GM12874 (cell line): Measurements from ENCODE around the gene SEMA5B.

Experiments used
- TF ChIP-seq, protein P1 (sequence below): IDR thresholded peaks from 2 replicates; pipeline ENCODE4 v1.5.1; 2011; ENCODE audit warnings: low read depth, mild to moderate bottlenecking, control low read depth, low read length, moderate library complexity; ENCODE audit not compliant: insufficient read depth

The SEMA5B gene

DNA sequence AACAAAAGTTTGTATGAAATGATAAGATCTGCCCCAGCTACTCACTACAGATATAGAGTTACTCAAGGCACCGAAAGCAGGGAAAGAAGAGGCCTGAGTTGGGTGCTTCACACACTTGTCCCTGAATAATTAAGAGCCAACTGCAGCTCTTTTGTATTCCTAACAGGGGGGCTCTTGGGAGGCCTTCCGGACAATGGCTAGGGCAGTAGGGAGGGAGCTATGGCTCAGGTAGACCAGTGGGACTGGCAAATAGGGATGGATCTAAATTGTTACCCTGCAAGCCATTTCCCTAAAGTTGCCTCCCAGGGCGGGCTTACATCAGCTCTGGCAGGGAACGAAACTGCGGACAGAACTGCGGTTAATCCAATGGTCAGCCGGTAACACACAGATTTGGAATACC is 6.2 kb downstream of the SEMA5B start:
- TF ChIP-seq, protein P1, sequence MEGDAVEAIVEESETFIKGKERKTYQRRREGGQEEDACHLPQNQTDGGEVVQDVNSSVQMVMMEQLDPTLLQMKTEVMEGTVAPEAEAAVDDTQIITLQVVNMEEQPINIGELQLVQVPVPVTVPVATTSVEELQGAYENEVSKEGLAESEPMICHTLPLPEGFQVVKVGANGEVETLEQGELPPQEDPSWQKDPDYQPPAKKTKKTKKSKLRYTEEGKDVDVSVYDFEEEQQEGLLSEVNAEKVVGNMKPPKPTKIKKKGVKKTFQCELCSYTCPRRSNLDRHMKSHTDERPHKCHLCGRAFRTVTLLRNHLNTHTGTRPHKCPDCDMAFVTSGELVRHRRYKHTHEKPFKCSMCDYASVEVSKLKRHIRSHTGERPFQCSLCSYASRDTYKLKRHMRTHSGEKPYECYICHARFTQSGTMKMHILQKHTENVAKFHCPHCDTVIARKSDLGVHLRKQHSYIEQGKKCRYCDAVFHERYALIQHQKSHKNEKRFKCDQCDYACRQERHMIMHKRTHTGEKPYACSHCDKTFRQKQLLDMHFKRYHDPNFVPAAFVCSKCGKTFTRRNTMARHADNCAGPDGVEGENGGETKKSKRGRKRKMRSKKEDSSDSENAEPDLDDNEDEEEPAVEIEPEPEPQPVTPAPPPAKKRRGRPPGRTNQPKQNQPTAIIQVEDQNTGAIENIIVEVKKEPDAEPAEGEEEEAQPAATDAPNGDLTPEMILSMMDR = no peak

DNA sequence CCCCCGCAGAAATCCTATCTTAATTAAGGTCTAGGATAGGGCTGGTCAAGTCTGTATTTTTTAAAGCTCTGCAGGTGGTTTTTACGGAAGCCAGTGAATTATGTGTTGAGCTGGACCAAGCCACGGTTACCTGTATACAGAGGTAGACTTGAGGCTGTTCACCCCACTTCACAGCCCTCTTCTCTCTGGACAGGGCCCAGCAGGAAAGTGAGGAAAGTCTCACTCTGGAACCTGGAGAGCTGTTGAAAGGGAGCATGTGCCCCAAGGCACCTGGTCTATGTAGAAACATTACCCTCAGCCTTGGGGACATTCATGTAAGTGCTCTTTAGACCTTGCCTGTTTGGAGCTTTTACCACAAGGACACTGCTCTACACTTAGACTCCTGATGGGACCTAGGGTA is 6.9 kb downstream of the SEMA5B start:
- TF ChIP-seq, protein P1 = no peak

DNA sequence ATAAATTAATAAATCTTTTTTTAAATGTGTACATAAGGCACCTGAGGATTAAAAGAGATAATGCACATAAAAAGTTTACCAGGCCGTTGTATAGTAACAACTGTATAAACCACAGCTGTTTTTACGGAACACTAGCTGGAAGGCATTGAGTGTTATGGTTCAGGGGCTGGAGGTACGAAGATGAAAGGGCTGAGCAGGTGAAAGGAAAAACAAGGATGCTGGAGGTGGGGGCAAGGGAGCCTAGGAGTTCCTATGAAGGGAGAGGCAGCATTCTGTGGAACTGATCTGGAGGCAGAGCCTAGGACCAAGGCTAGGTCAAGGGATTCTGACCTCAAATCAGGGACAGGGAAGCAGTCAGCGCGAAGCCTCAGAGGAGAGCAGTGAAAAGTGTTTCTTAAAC is 8.0 kb downstream of the SEMA5B start:
- TF ChIP-seq, protein P1 = no peak

DNA sequence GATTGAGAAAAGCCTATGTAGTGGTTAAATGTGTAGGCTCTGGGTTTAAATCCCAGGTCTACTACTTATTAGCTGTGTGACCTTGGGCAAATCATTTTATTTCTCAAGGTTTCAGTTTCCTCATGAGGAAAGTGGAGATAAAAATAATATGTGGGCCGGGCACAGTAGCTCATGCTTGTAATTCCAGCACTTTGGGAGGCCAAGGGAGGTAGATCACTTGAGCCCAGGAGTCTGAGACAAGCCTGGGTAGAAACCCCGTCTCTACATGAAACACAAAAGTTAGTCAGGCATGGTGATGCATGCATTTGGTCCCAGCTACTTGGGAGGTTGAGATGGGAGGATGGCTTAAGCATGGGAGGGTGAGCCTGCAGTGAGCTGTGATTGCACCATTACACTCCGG is 8.4 kb downstream of the SEMA5B start:
- TF ChIP-seq, protein P1 = no peak

DNA sequence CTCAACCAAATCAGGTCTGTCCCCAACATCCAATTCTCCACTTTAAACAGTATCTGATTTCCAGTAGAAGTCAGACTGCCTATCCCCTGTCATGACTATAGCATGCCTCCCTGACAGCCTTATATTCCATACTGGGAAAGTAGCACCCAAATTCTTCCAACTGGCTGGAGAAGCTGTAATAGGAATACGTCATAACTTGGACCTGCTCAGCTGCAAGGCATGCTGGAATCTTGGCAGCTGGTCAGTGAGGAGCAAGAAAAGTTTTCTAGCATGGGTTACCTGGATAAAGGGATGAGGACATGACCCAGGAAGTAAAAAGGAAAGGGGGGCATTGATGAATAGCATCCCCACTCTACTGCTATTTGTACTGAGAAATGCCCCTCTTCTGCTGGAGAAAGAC is 8.9 kb downstream of the SEMA5B start:
- TF ChIP-seq, protein P1 = no peak

DNA sequence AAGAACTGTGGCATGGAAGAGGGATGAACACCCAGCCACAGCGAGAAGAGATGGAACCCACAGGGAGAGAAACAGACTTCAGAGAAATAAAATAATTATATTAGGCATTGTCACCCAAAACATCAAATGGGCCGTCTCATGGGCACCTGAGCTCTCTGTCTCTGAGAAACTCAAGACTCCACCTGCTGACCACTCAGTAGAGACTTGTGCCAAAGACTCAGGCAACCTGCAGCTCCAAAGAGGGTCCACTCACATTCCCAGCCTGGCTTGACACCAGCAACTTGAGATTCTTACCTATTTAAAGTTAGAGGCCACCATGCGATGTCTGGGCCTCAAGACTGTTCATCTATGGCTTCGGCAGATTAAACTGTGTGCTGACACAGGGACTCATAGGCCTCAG is 12.0 kb downstream of the SEMA5B start:
- TF ChIP-seq, protein P1 = 0 out of 2 replicates have a peak, but pooled peaks have one; percentile 4

DNA sequence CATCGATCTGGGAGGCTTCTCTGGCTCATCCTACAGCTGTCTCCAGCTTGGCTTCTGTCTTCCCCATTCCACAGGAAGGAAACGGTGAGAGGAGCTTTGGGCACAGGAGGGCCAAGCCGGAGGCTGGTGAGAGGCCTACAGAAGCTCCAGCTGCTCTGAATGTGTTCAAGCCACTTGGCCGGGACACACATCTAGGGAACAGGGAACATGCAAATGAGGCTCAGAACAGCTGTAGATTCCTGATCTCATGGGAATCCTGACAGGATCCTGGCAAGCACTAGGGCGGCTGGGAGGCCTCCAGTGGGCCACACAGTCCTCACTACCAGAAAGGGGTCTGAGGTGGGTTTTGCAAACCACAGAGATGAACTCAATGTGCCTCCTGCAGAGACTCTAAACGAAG is 13.7 kb downstream of the SEMA5B start:
- TF ChIP-seq, protein P1 = no peak

DNA sequence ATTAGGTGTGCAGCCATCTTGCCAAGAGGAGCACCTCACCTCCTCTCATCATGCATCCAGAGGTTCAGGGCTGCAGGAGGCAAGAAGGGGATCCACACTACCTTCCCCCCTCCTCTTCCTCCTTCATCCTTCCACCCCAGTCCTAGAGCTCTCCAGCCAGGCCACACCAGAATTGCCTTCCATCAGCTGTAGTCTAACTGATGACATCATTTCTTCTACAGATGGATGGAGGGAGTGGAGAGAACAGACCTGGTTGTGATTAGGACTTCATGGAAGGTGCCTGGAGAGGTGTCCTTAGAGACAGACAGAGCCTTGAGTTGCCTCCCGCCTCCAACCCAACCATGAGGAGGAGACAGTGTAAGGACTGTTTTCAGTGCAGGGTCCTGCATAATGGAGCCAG is 14.9 kb downstream of the SEMA5B start:
- TF ChIP-seq, protein P1 = no peak
